Fibroblast of lung (primary cell): ENCODE measurements around the gene ACOT7. TPM values are rescaled to one million over a fixed set of nuclear protein-coding genes. Genes with fewer than 3 reads are reported as not detected.

ENCODE experiments used
- DNase-seq, 2 donors: peaks; one replicate each; pipeline versions ENCODE4 v3.0.0 to v3.0.0-alpha.2; 2010; ENCODE audit warnings: low read depth in 2 of 2
- H2AFZ ChIP-seq: 2 replicates; pipeline ENCODE4 v1.5.1; 2012; ENCODE audit warnings: low read length, control low read depth, inconsistent platforms
- H3K27ac ChIP-seq: 2 replicates; pipeline ENCODE4 v1.5.1; 2011; ENCODE audit warnings: low read length, control low read depth; ENCODE audit not compliant: insufficient read depth
- H3K27me3 ChIP-seq: 2 replicates; pipeline ENCODE4 v1.5.1; 2011; ENCODE audit warnings: mild to moderate bottlenecking, low read length; ENCODE audit not compliant: control insufficient read depth, insufficient read depth
- H3K36me3 ChIP-seq: 2 replicates; pipeline ENCODE4 v1.5.1; 2011; ENCODE audit warnings: low read length; ENCODE audit not compliant: control insufficient read depth, insufficient read depth
- H3K4me1 ChIP-seq: 2 replicates; pipeline ENCODE4 v1.5.1; 2011; ENCODE audit warnings: low read length; ENCODE audit not compliant: control insufficient read depth, insufficient read depth; ENCODE audit errors: extremely low read depth
- H3K4me2 ChIP-seq: 2 replicates; pipeline ENCODE4 v1.5.1; 2011; ENCODE audit warnings: low read length, control low read depth; ENCODE audit not compliant: insufficient read depth; ENCODE audit errors: extremely low read depth
- H3K4me3 ChIP-seq, 4 experiments: fragments of 200-600 bp in 1 of 4; sonication (generic) in 1 of 4; replicated peaks in 1 of 4; 2 replicates each; pipeline ENCODE4 v1.5.1; 2011 to 2016; ENCODE audit warnings: low read length in 4 of 4, low read depth in 3 of 4, mild to moderate bottlenecking in 3 of 4, control low read depth in 2 of 4, inconsistent platforms in 1 of 4, mixed read lengths in 1 of 4; ENCODE audit not compliant: insufficient read depth in 1 of 4; ENCODE audit errors: control extremely low read depth in 1 of 4
- H3K79me2 ChIP-seq: 2 replicates; pipeline ENCODE4 v1.5.1; 2012; ENCODE audit warnings: mild to moderate bottlenecking, low read length, inconsistent platforms; ENCODE audit not compliant: control insufficient read depth, insufficient read depth
- H3K9ac ChIP-seq: 2 replicates; pipeline ENCODE4 v1.5.1; 2011; ENCODE audit warnings: mild to moderate bottlenecking, low read length, control low read depth; ENCODE audit not compliant: insufficient read depth
- H3K9me3 ChIP-seq: 2 replicates; pipeline ENCODE4 v1.5.1; 2012; ENCODE audit warnings: low read depth, low read length; ENCODE audit not compliant: control insufficient read depth, insufficient read depth
- H4K20me1 ChIP-seq: 2 replicates; pipeline ENCODE4 v1.5.1; 2011; ENCODE audit warnings: low read length; ENCODE audit not compliant: control insufficient read depth, insufficient read depth; ENCODE audit errors: extremely low read depth
- EZH2 ChIP-seq: IDR thresholded peaks from 2 replicates; pipeline ENCODE4 v1.5.1; 2012; ENCODE audit warnings: low read length, control low read depth, mild to moderate bottlenecking; ENCODE audit errors: missing control alignments
- polyA plus RNA-seq, 2 donors: library from polyadenylated mRNA; depleted of rRNA in 1 of 2; stranded (reverse) in 1 of 2; unstranded in 1 of 2; fragments of >200 nt; gene quantifications; 2 replicates each; pipeline ENCODE4 v1.2.1, GENCODE V29; 2011 to 2012; ENCODE audit warnings: missing spikeins in 1 of 2
- total RNA-seq: library from RNA; depleted of rRNA; stranded (reverse); fragments of >200 nt; gene quantifications from 2 replicates; pipeline ENCODE4 v1.2.1, GENCODE V29; 2014
- TF ChIP-seq, protein P1 (sequence below), 2 donors: IDR thresholded peaks in 1 of 2; conservative IDR thresholded peaks in 1 of 2; 1 replicate in 1 of 2; 2 replicates in 1 of 2; pipeline ENCODE4 v1.5.1; 2011 to 2012; ENCODE audit warnings: low read length in 2 of 2, control low read depth in 1 of 2, inconsistent platforms in 1 of 2, low read depth in 1 of 2, mild to moderate bottlenecking in 1 of 2

Gene ACOT7
- total and polyA plus RNA-seq, 2 donors (not counting 1 experiment from before 2014, with no cell fraction given), result 50.7 to 58.0 TPM

DNA sequence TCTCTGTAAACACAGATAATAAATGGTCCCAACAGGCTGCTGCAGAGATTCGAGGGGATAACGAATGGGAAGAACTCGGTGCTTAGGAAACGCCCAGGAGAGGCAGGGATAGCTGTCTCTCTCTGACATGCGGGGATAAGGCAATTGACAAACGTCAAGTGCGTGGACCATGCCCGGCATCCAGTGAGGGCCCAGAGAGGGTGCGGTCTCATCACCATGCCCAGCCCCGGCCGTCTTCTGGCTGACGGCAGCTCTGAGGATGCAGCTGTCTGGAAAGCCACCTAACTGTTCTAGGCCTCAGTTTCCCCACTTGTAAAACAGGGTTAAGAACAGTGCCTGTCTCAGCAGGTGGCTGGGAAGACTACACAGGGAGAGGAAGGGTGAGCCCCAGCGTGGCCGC, 48.1 kb downstream of the ACOT7 start:
- H3K4me1 ChIP-seq, result no peaks in the 10 kb centered on the region
- H3K79me2 ChIP-seq, result no peaks in the 10 kb centered on the region
- H3K9ac ChIP-seq, result no peak overlapping the region
- H3K27me3 ChIP-seq, result no peaks in the 10 kb centered on the region
- no peaks in the 10 kb centered on the region for H3K9me3 ChIP-seq
- H4K20me1 ChIP-seq, result no peaks in the 10 kb centered on the region
- no peaks in the 10 kb centered on the region for H3K36me3 ChIP-seq
- no peak for TF ChIP-seq EZH2
- TF ChIP-seq, protein P1, sequence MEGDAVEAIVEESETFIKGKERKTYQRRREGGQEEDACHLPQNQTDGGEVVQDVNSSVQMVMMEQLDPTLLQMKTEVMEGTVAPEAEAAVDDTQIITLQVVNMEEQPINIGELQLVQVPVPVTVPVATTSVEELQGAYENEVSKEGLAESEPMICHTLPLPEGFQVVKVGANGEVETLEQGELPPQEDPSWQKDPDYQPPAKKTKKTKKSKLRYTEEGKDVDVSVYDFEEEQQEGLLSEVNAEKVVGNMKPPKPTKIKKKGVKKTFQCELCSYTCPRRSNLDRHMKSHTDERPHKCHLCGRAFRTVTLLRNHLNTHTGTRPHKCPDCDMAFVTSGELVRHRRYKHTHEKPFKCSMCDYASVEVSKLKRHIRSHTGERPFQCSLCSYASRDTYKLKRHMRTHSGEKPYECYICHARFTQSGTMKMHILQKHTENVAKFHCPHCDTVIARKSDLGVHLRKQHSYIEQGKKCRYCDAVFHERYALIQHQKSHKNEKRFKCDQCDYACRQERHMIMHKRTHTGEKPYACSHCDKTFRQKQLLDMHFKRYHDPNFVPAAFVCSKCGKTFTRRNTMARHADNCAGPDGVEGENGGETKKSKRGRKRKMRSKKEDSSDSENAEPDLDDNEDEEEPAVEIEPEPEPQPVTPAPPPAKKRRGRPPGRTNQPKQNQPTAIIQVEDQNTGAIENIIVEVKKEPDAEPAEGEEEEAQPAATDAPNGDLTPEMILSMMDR (conservative IDR thresholded peaks at IDR 0.05 in 1 of 2, IDR thresholded peaks at IDR 0.05 in 1 of 2; ENCODE audit: low read depth in 1 of 2, low read length in 2 of 2), result no peak
- no peak for DNase-seq
- no peak overlapping the region for H3K27ac ChIP-seq
- H3K4me2 ChIP-seq, result no peak overlapping the region
- H3K4me3 ChIP-seq, result no peak overlapping the region
- H2AFZ ChIP-seq, result no peak overlapping the region

GRCh38 chr1:6345009-6345408, 48.6 kb downstream of the ACOT7 start:
- H3K27ac ChIP-seq, result no peak overlapping the region

DNA sequence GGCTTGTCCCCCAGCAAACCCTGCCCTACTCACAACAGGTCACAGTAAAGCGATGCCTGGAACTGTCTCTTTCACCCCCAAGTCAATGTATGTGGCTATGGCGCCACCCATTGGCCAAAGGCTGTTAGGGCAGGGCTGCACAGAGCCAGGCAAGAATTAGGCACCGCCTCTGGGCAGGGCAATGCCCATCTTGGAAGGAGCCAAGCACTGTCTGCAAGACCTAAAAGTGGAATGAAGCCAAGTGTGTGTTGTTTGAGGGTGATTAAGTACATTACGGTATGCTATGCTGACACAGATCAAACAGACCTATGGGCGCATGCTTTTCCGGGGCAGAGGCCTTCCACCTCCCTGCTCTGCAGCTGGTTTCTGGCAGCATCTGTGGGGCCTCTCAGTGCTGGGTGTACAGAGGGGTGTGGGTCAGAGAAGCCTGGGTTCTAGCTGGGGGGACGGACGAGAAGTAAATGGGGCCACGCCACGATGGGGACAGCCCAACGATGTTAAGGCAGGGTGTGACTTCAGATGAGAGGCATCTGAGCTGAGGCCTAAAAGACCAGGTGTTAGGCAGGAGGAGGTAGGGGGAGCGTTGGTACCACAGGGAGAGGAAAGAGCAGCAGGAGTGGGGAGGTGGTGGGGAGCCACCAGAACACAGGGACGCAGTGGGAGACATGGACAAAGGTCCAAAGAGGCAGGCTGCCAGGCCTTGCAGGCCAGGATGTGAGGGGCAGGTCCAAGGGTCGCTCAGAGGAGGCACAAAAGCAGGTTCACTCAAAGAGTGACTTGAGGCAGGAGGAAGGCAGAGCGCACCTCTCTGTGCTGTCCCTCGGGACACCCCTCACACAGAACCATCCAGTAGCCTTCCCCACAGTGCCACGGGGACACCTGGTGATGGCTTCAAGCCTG, 49.8 kb downstream of the ACOT7 start:
- Histone ChIP-seq H2AFZ (no peak overlapping the region), H3K4me2 (no peak overlapping the region), H3K36me3 (no peaks in the 10 kb centered on the region), H4K20me1 (no peaks in the 10 kb centered on the region), H3K9ac (no peak overlapping the region), H3K79me2 (no peaks in the 10 kb centered on the region), H3K4me1 (no peaks in the 10 kb centered on the region), H3K4me3 (no peak overlapping the region), H3K27me3 (no peaks in the 10 kb centered on the region), H3K9me3 (no peaks in the 10 kb centered on the region), H3K27ac (no peak overlapping the region)
- TF ChIP-seq, protein P1 (conservative IDR thresholded peaks at IDR 0.05 in 1 of 2, IDR thresholded peaks at IDR 0.05 in 1 of 2; ENCODE audit: low read depth in 1 of 2, low read length in 2 of 2), result peak; percentile 99
- no peak for TF ChIP-seq EZH2
- peak; percentile 73 to 84 for DNase-seq

More at GRCh38 chr1:6345009-6345408, 48.6 kb downstream of the ACOT7 start:
- Histone ChIP-seq H2AFZ (no peak overlapping the region), H4K20me1 (no peaks in the 10 kb centered on the region), H3K9me3 (no peaks in the 10 kb centered on the region), H3K4me2 (no peak overlapping the region), H3K79me2 (no peaks in the 10 kb centered on the region), H3K36me3 (no peaks in the 10 kb centered on the region), H3K4me1 (no peaks in the 10 kb centered on the region), H3K9ac (no peak overlapping the region), H3K4me3 (no peak overlapping the region), H3K27me3 (no peaks in the 10 kb centered on the region)
- DNase-seq, result no peak
- no peak for TF ChIP-seq EZH2
- TF ChIP-seq, protein P1 (conservative IDR thresholded peaks at IDR 0.05 in 1 of 2, IDR thresholded peaks at IDR 0.05 in 1 of 2; ENCODE audit: low read depth in 1 of 2, low read length in 2 of 2), result no peak
